Measurements from ENCODE around the gene LTK. TPM values are rescaled to one million over a fixed set of nuclear protein-coding genes. Genes with fewer than 3 reads are reported as not detected.

The LTK gene
- total RNA-seq, 2 experiments from 2014 or later = 9.7 to 9.9 TPM

DNA sequence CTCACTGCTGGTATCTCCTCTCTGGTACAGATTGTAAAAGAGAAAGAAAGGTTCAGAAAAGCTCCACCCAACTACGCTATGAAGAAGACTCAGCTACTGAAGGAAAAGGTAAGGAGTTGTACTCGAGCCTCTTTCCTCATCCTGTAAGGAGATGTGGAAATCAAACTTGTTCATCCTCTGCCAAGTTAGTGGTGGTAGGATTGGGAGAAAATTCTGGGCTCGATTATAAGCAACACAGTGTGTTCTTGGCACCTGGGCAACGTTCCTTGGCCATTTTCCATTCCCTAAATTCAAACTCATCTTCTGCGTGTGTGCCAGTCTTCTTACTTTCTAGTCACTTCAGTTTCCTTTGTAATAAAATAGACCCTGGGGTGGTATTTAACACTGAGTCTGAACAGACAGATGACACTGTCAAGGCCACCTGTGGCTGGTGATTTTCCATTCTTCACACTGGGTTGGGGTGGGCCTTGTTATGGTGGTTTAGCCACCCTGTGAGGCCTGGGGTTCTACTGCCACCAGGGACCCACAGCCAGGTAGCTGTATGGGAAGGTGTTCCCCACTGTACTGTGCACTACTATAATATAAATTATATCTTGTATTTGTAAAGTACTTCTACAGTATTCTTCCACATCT is 37.1 kb downstream of the LTK start:
- TF ChIP-seq, protein P1, sequence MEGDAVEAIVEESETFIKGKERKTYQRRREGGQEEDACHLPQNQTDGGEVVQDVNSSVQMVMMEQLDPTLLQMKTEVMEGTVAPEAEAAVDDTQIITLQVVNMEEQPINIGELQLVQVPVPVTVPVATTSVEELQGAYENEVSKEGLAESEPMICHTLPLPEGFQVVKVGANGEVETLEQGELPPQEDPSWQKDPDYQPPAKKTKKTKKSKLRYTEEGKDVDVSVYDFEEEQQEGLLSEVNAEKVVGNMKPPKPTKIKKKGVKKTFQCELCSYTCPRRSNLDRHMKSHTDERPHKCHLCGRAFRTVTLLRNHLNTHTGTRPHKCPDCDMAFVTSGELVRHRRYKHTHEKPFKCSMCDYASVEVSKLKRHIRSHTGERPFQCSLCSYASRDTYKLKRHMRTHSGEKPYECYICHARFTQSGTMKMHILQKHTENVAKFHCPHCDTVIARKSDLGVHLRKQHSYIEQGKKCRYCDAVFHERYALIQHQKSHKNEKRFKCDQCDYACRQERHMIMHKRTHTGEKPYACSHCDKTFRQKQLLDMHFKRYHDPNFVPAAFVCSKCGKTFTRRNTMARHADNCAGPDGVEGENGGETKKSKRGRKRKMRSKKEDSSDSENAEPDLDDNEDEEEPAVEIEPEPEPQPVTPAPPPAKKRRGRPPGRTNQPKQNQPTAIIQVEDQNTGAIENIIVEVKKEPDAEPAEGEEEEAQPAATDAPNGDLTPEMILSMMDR (IDR thresholded peaks at IDR 0.05) = no peak
- ChIA-PET POLR2A (no interaction called here), CTCF (no interaction called here)
- H3K9me3 Mint-ChIP-seq = no peaks in the 10 kb centered on the region
- no peak overlapping the region for H3K4me3 ChIP-seq (ENCODE audit: low read length)
- no peaks in the 10 kb centered on the region for H3K27me3 Mint-ChIP-seq
- H3K27me3 ChIP-seq (ENCODE audit: control insufficient read depth in 1 of 2, insufficient read depth in 2 of 2, low read length in 2 of 2) = no peaks in the 10 kb centered on the region
- H3K27ac ChIP-seq (ENCODE audit: low read depth in 1 of 2, low read length in 2 of 2) = no peak overlapping the region
- no peak overlapping the region for H3K27ac Mint-ChIP-seq
- ATAC-seq (ENCODE audit: poor library complexity) = no peak
- peaks cover 80% of the 10 kb centered on the region for H3K36me3 ChIP-seq (ENCODE audit: insufficient read depth, low read length)
- no peak for DNase-seq
- intact Hi-C loops (cut with DNase I, micrococcal nuclease) = loop anchor here in 1 of 2 experiments (10.0 kb wide), 1 partner anchor 268 kb away; no protein-coding TSS in a partner anchor
- H3K4me3 Mint-ChIP-seq = no peak overlapping the region
- H3K9me3 ChIP-seq (ENCODE audit: control insufficient read depth in 1 of 2, insufficient read depth in 1 of 2, low read length in 2 of 2) = no peaks in the 10 kb centered on the region
- no peaks in the 10 kb centered on the region for H3K4me1 ChIP-seq (ENCODE audit: insufficient read depth, low read length)
- H3K36me3 Mint-ChIP-seq (ENCODE audit: low read depth) = peaks cover 81% of the 10 kb centered on the region
- no peaks in the 10 kb centered on the region for H3K4me1 Mint-ChIP-seq (ENCODE audit: low read depth)

DNA sequence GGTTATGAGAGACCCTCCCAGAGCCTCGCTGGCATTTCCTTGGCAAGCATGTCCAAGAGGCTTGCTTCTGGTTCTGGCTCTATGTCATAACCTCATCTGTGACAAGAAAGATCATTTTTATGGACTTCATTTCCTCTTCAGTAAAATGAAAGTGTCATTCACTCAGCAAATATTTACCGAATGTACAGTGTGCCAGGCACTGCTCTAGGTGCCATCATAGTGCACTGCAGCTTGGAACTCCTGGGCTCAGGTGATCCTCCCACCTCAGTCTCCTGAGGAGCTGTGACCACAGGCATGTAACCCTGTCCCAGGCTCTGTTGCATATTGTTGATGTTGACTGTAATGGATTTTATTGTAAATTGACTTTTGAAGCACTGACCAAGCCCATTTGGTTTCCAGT is 38.7 kb downstream of the LTK start:
- H3K4me3 ChIP-seq (ENCODE audit: low read length) = no peak overlapping the region
- DNase-seq = no peak
- H3K27me3 Mint-ChIP-seq = no peaks in the 10 kb centered on the region
- H3K4me3 Mint-ChIP-seq = no peak overlapping the region
- CTCF ChIA-PET = no interaction called here
- no peaks in the 10 kb centered on the region for H3K4me1 ChIP-seq (ENCODE audit: insufficient read depth, low read length)
- no peak overlapping the region for H3K27ac ChIP-seq (ENCODE audit: low read depth in 1 of 2, low read length in 2 of 2)
- H3K36me3 ChIP-seq (ENCODE audit: insufficient read depth, low read length) = peaks cover 84% of the 10 kb centered on the region
- POLR2A ChIA-PET = no interaction called here
- no peaks in the 10 kb centered on the region for H3K9me3 ChIP-seq (ENCODE audit: control insufficient read depth in 1 of 2, insufficient read depth in 1 of 2, low read length in 2 of 2)
- intact Hi-C loops (cut with DNase I, micrococcal nuclease) = loop anchor here in 1 of 2 experiments (10.0 kb wide), 1 partner anchor 270 kb away; no protein-coding TSS in a partner anchor
- no peaks in the 10 kb centered on the region for H3K27me3 ChIP-seq (ENCODE audit: control insufficient read depth in 1 of 2, insufficient read depth in 2 of 2, low read length in 2 of 2)
- H3K36me3 Mint-ChIP-seq (ENCODE audit: low read depth) = peaks cover 79% of the 10 kb centered on the region
- no peaks in the 10 kb centered on the region for H3K9me3 Mint-ChIP-seq
- no peak for ATAC-seq (ENCODE audit: poor library complexity)
- no peak overlapping the region for H3K27ac Mint-ChIP-seq
- TF ChIP-seq, protein P1 (IDR thresholded peaks at IDR 0.05) = no peak
- no peaks in the 10 kb centered on the region for H3K4me1 Mint-ChIP-seq (ENCODE audit: low read depth)

DNA sequence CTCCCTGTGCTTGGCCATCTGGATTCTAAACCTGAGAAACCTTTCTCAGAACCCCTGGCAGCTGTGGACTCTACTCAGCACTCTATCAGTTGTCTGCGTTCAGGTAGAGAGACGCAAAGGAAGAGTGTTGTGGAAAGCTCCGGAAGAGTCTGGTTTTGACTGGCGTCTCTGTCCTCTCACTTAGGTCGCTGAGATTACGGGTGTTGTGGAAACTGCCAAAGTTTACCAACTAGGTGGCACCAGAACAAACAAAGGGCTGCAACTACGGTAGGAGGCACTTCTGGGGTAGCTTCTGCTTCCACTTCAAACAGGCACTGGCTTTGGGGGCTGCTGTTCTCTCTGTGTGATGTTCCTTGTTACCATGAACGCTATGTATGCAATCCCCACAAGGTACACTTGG is 39.2 kb downstream of the LTK start:
- no peak overlapping the region for H3K27ac ChIP-seq (ENCODE audit: low read depth in 1 of 2, low read length in 2 of 2)
- no peaks in the 10 kb centered on the region for H3K9me3 ChIP-seq (ENCODE audit: control insufficient read depth in 1 of 2, insufficient read depth in 1 of 2, low read length in 2 of 2)
- POLR2A ChIA-PET = no interaction called here
- Mint-ChIP-seq H3K4me1 (ENCODE audit: low read depth) (no peaks in the 10 kb centered on the region), H3K27ac (no peak overlapping the region), H3K9me3 (no peaks in the 10 kb centered on the region), H3K4me3 (no peak overlapping the region), H3K27me3 (no peaks in the 10 kb centered on the region), H3K36me3 (ENCODE audit: low read depth) (peaks cover 79% of the 10 kb centered on the region)
- no peak for ATAC-seq (ENCODE audit: poor library complexity)
- no peaks in the 10 kb centered on the region for H3K4me1 ChIP-seq (ENCODE audit: insufficient read depth, low read length)
- no peaks in the 10 kb centered on the region for H3K27me3 ChIP-seq (ENCODE audit: control insufficient read depth in 1 of 2, insufficient read depth in 2 of 2, low read length in 2 of 2)
- TF ChIP-seq, protein P1 (IDR thresholded peaks at IDR 0.05) = no peak
- intact Hi-C loops (cut with DNase I, micrococcal nuclease) = loop anchor here in 1 of 2 experiments (10.0 kb wide), 1 partner anchor 270 kb away; no protein-coding TSS in a partner anchor
- no peak for DNase-seq
- no peak overlapping the region for H3K4me3 ChIP-seq (ENCODE audit: low read length)
- peaks cover 83% of the 10 kb centered on the region for H3K36me3 ChIP-seq (ENCODE audit: insufficient read depth, low read length)
- CTCF ChIA-PET = no interaction called here

All from CD4-positive, alpha-beta T cell (primary cell).